T-helper 1 cell (primary cell): Measurements from ENCODE around the gene CORO1C.
"Not testable (repeated sequence)": the region's sequence is repeated elsewhere in the genome, so short reads cannot be mapped to it uniquely, and the experiment has no call there.

Experiments used
- DNase-seq, 5 donors: peaks; one replicate each; pipeline ENCODE4 v3.0.0-alpha.2; 2012 to 2020

Gene CORO1C

DNA sequence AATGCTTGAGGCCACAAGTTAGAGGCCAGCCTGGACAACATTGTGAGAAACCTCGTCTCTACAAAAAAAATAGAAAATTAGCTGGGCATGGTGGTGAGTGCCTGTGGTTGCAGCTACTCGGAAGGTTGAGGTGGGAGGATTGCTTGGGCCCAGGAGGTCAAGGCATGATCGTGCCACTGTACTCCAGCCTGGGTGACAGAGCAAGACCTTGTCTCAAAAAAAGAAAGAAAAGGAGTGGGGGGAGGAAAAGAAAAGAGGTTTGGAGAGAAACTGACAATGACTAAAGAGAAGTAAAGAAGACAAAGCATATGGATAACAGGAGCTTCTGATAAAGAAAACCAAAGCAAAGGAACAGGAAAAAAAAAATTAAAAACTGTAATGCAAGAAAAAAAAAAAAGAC, 60.2 kb downstream of the CORO1C start:
- no peak for DNase-seq

- DNase-seq: no peak
Observed at GRCh38 chr12:108670066-108670631, 61.2 kb downstream of the CORO1C start.

DNA sequence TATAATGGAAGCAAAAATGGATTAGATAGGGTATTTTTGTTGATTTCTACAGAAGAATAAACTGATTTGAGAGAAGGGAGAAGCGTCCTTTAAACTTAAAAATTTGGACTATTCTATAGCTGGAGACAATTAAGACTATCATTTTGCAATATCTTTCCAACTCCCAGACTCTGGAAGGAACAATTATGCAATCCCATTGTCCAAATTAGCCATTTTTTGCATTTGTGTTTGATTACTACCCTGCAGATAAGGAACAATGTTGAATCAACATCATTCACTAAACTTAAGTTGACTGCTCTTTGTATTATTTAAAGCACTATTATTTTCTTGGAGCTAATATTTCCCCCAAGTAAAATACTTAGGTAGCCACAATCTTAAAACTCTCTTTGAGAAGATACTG, 62.8 kb downstream of the CORO1C start:
- no peak for DNase-seq

- DNase-seq: no peak
Observed at GRCh38 chr12:108668063-108668462, 63.3 kb downstream of the CORO1C start.

GRCh38 chr12:108667349-108667748, 64.0 kb downstream of the CORO1C start:
- DNase-seq: no peak

- no peak for DNase-seq
Observed at GRCh38 chr12:108666401-108666881, 64.9 kb downstream of the CORO1C start.

DNA sequence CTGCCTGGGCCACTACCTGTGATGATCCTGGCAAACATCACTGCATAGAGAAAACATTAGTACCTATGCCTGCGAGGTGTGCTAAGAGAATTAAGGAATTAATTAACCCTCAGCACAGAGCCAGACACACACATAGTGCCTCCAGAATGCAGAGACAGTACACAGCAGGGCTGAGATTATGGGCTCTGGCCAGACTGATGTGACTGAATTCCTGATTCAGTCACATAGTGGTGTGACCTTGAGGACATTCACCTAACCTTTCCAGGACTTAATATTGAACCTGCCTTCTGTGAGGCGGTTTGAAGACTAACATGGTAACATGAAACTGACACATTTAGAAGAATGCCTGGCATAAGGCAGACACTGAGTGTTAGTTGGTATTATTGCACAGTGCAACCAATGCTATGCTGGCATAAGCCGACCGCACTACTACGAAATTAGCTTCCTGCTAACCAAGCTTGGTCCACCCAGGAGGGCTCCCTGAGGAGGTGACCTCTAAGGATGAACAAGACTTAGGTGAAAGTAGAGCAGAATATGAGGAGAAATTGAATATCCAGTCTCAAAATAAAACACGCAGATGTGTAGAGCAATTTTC, 65.6 kb downstream of the CORO1C start:
- no peak for DNase-seq

- peak; percentile 42 to 89 (median 68) for DNase-seq
Observed at GRCh38 chr12:108664338-108665258, 66.7 kb downstream of the CORO1C start.

DNA sequence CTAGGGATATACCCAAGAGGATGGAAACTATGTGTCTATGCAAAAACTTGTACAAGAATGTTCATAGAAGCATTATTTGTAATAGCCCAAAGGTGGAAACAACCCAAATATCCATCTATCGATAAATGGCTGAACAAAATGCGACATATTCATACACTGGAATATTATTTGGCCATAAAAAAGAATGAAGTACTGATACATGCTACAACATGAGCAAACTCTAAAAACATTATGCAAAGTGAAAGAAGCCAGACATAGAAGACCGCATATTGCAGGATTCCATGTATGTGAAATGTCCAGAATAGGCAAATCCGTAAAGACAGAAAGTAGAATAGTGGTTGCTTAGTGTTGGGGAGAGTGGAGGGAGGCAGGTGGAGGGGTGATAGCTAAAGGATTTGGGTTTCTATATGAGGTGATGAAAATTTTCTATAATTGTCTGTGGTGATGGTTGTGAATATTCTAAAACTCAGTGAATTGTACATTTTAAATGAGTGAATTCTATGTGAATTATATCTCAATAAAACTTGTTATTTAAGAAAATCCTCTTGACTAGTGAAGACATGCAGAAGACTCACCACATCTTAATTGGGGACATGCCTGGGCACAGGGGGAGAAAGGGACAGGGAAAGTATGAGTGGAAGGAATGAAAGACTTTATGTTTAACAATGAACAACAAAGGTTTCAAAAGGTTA, 67.8 kb downstream of the CORO1C start:
- DNase-seq: no peak

DNA sequence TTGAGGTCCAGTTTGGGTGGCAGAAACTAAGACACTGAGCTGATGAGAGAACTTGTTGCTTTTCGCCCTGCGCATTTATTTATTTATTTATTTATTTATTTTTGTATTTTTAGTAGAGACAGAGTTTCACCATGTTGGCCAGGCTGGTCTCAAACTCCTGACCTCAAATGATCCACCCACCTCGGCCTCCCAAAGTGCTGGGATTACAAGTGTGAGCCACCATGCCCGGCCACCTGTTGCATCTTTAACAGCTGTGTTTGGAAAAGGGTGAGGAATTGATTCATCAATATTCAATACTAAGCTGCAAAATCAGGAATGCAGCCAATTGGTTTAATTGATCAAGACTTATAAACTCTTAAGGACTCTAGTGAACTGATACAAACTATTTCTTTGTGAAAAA, 73.2 kb downstream of the CORO1C start:
- DNase-seq: not testable (repeated sequence)

DNA sequence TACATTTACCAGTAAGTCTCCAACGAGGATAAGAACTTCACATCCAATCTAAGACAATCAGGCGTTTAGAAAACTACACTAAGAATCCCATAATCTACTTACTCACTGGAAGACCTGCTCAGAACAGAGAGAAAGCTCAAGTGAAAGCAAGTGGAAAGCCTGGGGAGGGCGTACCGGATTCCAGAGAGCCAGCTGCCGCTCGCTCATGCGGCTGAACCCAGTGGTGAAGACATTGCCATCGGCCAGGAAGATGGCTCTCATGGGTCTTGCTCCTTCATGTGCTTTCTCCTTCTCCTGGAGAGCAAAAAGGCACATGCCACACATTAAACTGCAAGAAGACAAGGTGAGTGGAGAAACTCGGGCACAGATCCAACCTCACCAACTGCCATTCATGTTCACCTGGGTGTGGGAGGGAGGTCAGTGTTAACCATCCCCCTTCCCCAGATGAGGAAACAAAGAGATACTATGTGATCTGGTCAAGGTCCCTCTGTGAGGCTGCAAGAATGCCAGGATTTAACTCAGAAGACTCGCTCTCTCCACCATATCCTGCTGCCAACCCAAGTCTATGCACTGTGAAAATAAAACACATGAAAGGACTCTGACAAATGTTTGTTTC, 74.1 kb downstream of the CORO1C start:
- DNase-seq: no peak

- not testable (repeated sequence) for DNase-seq
Observed at GRCh38 chr12:108656247-108656646, 75.1 kb downstream of the CORO1C start.

- not testable (repeated sequence) for DNase-seq
Observed at GRCh38 chr12:108655812-108656175, 75.5 kb downstream of the CORO1C start.

DNA sequence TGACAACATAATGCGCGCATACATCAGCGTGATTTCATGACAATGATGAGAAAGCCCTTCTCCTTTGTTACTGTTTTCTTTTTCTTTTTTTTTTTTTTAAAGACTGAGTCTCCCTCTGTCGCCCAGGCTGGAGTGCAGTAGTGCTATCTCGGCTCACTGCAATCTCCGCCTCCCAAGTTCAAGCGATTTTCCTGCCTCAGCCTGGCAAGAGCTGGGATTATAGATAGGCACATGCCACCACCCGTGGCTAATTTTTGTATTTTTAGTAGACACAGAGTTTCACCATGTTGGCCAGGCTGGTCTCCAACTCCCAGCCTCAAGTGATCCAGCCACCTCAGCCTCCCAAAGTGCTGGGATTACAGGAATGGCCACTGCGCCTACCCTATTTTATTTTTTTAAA, 76.7 kb downstream of the CORO1C start:
- DNase-seq: not testable (repeated sequence)

GRCh38 chr12:108653922-108654321, 77.4 kb downstream of the CORO1C start:
- DNase-seq: no peak

DNA sequence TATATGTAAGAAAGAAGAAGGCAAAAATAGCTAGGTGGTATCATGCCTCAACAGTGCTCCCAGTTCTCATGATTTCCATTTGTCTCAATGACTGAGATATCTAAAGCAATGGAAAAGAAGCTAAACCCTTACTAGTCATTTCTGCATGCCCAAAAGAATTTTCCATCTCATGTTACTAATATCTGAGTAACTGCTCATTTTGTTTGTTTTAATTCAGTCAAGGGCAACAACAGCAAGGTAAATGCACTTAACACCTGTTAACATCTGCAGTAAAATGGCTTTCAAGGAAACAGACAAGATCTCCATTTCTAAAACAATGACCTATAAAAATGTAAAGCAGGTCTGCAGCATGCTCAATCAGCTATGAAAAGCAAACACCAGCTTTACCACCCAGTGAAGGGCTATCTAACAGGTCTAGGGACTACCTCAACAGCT, 78.2 kb downstream of the CORO1C start:
- DNase-seq: no peak

GRCh38 chr12:108650083-108650482, 81.2 kb downstream of the CORO1C start:
- DNase-seq: no peak

GRCh38 chr12:108649669-108650068, 81.6 kb downstream of the CORO1C start:
- no peak for DNase-seq

DNA sequence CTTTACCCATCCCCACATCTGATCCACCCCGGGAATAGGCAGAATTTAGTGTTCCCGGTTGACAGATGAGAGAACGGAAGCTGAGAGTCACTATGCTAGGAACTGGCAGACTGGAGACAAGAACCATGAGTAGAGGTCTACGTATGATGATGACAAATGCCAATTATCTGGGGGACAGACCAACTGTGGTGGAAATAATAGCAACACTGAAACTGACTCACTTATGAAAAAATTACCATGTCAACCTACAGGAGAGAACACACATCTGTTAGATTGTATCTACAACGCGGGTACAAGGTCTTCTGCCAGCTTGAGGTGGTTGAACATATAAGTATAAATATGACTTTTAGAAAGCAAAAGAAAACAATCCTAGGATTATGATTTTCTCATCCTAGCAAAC, 82.2 kb downstream of the CORO1C start:
- DNase-seq: no peak

DNA sequence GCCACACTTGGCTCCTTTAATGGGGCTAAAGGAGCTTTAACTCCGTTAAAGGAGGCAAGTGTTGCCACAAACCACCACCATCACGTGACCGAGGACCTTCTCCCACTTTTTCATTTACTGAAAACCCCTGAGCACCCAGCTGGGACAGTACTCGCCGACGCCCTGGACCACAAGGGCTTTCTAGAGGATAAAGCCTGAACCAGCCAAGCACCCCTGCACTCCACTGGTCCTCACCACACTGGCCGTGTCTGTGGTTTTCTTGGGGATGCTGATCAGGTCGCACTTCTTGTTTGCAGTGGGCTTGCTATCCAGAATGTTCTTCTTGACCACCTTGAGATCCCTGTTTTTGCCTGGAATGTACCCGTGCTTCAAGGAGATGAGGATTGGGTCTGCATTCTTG, 82.9 kb downstream of the CORO1C start:
- no peak for DNase-seq

- DNase-seq: no peak
Observed at GRCh38 chr12:108647585-108648287, 83.6 kb downstream of the CORO1C start.
